ENCODE measurements around the gene IQSEC2.

IQSEC2 gene

DNA sequence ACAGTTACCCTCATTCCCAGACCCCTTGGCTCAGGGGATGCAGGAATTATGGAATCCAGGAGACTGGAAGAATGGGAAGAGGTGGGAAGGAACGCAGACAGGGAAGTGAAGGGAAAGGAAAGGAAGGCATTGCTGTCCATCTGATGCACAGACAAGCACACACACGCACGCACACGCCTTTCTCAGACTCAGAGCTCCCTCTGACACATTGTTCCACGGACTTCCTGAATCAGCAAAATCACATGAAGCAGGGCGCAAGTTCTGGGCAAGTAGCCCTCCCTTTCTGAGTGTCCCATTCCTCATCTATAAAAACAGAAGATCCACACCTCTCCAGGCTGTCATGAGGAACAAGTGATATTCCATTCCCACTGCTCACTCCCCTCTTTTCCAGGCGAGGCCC lies 13.2 kb downstream of the IQSEC2 start:
- DNase-seq (ENCODE audit: low read depth in 2 of 2, low spot score in 1 of 2): no peak

- DNase-seq (ENCODE audit: low read depth in 2 of 2, low spot score in 1 of 2): no peak
Measured at GRCh38 chrX:53266914-53267313, 14.5 kb downstream of the IQSEC2 start.

DNA sequence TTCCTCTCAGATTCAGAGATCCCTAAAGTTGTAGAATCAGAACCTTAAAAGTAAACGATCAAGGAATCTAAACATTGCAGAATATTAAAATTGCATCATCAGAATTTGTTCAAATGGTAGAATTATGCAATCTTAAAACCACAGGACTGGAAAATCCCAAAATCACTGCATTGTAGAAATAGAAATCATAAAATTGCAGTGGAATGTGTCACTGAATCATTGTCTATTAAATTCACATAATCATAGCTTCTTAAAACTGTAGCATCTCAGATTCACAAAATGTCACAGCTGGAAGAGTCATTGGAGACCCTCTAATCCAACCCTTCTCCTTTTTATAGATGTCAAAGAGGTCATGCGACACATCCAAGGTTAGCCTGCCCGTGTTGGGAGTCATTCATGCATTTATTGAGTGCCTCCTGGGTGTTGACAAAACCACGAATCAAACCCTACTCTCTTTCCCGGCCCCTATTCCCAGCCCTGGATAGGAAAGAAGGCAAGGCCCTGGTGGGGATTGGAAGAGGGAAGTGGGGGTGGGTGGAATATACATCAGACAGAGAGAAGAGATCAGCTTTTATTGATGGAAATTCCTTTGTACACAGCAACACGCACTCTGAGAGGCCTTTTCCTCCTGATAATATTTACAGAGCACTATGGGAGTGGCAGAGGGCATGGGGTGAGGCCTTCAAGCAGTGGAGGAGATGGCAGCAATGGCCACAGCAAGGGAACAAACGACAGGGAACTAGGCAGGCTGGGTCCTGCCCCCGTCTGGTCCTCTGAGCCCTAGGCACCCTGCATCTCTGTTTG lies 15.4 kb downstream of the IQSEC2 start:
- no peak for DNase-seq (ENCODE audit: low read depth in 2 of 2, low spot score in 1 of 2)

- no peak for DNase-seq (ENCODE audit: low read depth in 2 of 2, low spot score in 1 of 2)
Measured at GRCh38 chrX:53263597-53264094, 17.7 kb downstream of the IQSEC2 start.

DNA sequence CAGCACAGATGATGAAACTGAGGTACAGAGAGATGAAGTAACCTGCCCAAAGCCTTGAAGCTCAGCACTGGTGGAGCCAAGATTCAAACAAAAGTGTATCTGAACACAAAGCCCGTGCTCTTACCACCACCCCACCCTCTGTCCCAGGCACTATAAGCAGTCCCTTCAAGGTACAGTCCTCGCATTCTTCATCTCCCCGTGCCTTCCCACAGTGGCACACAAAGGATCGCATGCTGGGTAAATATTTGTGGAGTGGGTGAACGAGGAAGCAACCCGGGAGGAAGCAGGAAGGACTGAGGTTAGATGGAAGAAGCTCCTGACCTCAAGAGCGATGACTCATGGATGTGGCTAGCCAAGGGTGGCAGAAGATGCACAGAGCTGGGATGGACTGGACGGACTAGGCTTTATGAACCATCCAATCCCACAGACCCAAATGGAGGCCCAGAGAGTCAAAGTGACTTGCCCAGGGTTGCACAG lies 18.4 kb downstream of the IQSEC2 start:
- DNase-seq (ENCODE audit: low read depth in 2 of 2, low spot score in 1 of 2): no peak

GRCh38 chrX:53262189-53262917 lies 19.0 kb downstream of the IQSEC2 start:
- DNase-seq (ENCODE audit: low read depth in 2 of 2, low spot score in 1 of 2): no peak

DNA sequence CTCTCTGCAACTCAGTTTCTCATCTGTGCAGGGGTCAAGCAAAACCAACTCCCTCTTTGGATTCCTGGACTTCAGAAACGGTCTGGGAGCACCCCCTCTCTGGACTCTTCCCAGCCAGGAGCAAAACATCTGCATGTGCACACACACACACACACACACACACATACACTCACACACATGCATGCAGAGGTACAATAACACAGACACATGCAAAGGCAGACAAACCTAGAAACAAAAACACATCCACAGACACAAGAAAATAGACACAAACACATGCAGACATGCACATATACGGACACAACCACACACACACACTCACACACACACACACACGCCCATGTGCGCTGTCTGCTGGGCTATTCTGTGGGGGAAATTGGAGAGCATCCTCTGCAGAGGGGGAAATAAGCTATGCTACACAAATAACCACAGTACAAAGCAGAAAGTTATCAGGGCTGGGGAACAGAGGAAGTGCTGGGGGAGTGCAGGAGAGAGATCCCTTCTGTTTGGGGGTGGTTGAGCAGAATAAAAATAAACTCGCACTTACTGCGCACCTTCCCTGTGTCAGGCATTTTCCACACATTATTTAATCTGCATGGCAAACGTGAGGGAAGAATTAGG lies 19.9 kb downstream of the IQSEC2 start:
- DNase-seq (ENCODE audit: low read depth in 2 of 2, low spot score in 1 of 2): no peak

DNA sequence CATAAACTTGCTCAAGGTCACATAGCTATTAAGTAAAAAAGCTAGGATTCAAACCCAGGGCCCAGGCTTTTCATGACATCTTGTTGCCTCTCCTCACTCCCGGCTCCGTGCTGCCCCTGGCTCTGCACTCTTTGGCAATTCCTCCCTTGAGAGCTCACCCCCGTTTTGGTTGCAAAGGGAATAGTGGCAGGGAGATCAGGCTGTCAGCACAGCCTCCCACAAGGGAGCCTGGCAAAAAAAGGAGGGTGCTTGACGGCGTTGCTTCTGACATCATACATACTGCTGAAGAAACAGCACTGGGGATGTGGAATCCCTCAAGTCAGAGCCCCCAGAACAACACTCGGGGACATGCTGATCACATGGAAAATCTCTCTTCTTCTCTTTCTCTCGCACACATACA lies 20.5 kb downstream of the IQSEC2 start:
- no peak for DNase-seq (ENCODE audit: low read depth in 2 of 2, low spot score in 1 of 2)

GRCh38 chrX:53257670-53258423 lies 23.5 kb downstream of the IQSEC2 start:
- no peak for DNase-seq (ENCODE audit: low read depth in 2 of 2, low spot score in 1 of 2)

DNA sequence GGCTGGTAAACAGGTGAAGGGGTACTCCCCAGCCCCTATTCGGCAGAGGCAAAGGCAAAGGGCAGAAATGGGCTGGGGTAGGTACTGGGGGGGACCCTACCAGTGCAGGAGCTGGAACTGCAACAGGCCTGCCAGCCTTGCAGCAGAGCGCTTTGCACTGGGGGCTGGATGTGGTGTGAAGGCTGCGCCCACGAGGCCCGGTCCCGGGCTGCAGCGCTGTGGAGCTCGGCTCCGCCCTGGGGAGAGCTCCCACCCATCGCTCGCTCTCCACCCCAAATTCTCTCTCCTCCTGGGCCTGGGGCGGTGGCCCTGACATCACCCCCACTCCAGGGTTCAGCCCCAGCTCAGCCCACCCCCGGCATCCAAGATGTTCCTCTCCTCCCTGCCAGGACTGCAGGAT lies 24.2 kb downstream of the IQSEC2 start:
- DNase-seq (ENCODE audit: low read depth in 2 of 2, low spot score in 1 of 2): no peak

DNA sequence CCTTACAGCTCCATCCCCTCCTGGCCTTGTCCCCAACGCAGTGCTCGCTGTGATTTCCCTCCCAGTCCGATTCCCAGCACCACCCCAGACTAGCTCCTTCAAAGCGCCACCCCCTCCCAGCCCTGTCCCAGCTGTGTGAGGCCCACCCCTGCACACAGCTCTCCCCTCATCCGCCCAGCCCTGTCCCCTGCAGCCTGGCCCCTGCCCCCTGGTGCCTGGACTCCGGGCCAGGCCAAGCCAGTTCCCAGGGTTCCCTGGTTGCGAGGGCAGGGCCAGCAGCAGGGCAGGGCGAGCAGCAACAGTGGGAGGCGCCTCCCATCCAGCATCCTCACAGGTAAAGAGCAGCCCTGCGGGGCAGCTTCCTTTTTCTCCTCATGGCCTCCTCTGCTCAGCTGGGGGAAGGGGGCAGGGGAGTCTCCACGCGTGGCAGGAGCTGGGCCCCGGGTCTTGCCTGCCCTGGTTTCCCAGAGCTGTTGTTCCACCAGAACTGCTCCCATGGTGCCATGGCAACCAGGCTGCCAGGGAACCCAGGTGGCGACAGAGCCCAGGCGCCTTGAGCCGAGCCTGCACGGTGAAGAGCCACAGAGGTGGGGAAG lies 24.8 kb downstream of the IQSEC2 start:
- DNase-seq (ENCODE audit: low read depth in 2 of 2, low spot score in 1 of 2): no peak

GRCh38 chrX:53255738-53256191 lies 25.6 kb downstream of the IQSEC2 start:
- no peak for DNase-seq (ENCODE audit: low read depth in 2 of 2, low spot score in 1 of 2)

DNA sequence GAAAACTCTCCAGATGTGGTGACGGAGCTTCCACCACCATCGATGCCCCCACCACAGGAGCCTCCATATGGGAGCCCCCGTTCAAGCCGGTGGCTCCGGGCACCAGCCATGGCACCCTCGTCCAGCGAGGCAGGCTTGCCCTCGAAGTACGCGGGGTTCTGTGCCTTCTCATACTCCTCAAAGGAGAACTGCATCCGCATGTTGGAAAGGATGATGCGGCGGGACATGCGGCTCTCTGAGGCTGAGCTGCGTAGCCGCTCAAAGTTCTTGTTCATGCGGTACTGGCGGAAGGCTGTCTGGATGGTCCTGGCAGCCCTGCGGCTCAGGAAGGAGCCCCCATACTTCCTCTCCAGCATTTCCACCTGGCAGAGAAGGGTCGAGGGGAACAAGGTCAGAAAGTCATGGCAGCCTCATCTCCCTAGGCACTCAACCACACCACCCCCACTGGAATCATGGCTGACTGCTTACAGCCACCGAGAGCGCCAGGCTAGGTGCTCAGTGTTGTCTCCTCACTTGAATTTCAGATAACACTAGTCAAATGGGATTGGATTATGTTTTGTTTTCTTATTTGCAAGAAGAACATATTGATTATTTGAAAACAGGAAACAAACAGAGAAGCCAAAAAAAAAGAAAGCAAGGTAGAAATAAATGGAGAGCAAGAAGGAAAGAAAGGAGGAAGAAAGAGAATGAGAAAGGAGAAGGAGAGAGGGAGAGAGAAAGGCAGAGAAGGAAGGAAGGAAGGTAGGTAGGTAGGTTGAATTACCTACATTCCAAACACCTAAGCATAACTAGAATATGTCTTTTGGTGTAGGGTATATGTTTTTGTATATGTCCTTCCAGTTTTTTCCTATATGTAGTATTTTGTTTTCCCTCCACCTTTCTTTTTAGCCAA lies 26.6 kb downstream of the IQSEC2 start:
- no peak for DNase-seq (ENCODE audit: low read depth in 2 of 2, low spot score in 1 of 2)

GRCh38 chrX:53253293-53254020 lies 27.9 kb downstream of the IQSEC2 start:
- DNase-seq (ENCODE audit: low read depth in 2 of 2, low spot score in 1 of 2): no peak

- no peak for DNase-seq (ENCODE audit: low read depth in 2 of 2, low spot score in 1 of 2)
Measured at GRCh38 chrX:53251307-53251706, 30.1 kb downstream of the IQSEC2 start.

DNA sequence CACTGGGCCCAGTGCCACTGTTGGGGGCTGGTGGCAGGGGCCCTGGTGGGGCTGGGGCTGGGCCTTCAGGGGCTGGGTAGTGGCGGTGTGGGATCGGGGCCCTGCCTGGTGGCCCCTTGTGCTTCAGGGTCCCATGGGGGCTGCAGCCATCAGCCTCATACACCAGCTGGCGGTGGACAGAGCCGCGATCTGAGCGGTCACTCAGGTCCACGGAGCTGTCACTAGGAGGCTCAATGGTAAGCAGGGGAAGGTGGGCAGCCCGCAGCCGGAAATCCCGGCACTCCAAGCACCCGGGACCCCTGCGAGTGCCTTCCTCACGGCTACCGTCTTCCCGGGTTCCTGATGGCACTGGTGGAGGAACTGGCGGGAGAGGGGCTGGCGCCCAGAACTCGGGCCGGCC lies 30.8 kb downstream of the IQSEC2 start:
- DNase-seq (ENCODE audit: low read depth in 2 of 2, low spot score in 1 of 2): no peak

DNA sequence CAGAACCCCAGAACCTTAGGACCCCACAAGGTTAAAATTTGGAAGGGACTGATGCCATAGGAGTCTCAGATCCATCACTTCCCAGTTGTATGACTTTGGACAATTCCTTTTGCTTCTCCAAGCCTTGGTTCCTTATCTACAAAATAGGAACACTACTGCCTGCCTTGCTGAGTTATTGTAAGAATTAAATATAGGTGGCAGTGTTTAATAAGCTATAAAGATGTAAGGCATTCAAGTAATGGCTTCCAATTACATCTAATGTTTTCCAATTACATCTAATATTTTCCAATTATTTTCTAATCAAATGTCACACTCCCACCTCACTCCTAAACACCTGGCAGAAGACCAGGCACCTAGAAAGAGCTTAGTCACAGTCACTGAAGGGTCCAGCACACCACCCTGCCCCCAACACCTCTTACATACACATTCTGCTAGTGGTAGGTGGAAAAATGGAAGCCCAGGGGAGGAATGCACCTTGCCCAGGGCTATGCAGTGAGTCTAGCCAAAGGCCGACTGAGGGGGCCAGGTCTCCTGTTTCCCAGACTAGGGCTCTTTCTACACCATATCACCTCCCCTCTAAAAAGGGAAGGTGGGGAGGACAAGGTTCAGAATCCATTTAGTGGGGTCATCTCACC lies 31.9 kb downstream of the IQSEC2 start:
- DNase-seq (ENCODE audit: low read depth in 2 of 2, low spot score in 1 of 2): no peak

DNA sequence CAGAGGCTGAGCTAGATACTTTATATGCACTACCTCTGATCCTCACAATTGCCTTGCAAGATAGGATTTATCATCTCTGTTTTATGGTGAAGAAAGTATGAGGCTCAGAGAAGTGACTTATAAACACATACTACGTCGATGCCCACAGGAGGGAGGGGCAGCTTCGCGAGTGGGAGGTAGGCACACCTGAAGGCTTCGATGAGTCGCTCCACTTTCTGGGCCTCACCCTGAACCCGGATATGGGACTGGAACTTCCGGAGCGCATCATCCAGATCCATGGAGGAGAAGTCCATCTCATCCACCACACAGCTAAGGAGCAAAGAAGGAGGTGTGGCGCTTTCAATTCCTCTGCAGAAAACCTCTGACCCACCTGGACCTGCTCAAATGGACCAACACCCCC lies 33.5 kb downstream of the IQSEC2 start:
- no peak for DNase-seq (ENCODE audit: low read depth in 2 of 2, low spot score in 1 of 2)

DNA sequence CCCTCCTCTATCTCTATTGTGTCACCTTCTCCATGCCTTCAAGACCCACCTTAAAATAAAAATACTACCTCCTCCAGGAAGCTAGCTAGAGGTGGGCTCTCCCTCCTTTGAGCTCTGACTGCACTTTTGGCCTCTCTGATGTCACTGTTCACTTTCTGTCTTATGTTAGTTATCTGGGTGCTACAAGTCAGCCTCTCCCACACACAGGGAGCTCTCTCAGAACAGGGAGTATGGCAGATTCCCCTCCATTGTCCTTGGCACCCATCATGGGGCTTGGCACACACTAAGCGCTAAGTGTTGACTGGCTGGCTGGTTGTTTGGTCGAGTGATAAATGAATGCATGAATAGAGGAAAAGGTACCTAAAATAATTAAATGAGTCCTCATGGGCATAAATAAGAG lies 35.2 kb downstream of the IQSEC2 start:
- no peak for DNase-seq (ENCODE audit: low read depth in 2 of 2, low spot score in 1 of 2)
